ENCODE results near the gene INO80D.

DNA sequence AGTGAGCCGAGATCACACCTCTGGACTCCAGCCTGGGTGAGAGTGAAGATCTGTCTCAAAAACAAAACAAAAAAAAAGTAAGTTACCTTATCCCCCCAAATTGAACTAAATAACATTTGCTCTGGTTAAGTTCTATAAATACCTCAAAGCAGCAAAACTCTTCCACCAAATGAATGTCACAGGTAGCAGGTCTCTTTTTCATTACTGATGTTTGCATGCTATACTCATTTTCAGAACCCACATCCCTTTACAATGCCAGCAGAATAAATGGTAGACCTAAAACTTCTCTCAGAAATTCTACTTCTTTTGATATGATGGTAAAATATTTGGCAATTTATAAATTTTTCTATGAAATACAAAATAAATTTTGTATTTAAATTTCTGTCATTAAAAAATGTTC, 22.3 kb downstream of the INO80D start:
- TF ChIP-seq, protein P1, sequence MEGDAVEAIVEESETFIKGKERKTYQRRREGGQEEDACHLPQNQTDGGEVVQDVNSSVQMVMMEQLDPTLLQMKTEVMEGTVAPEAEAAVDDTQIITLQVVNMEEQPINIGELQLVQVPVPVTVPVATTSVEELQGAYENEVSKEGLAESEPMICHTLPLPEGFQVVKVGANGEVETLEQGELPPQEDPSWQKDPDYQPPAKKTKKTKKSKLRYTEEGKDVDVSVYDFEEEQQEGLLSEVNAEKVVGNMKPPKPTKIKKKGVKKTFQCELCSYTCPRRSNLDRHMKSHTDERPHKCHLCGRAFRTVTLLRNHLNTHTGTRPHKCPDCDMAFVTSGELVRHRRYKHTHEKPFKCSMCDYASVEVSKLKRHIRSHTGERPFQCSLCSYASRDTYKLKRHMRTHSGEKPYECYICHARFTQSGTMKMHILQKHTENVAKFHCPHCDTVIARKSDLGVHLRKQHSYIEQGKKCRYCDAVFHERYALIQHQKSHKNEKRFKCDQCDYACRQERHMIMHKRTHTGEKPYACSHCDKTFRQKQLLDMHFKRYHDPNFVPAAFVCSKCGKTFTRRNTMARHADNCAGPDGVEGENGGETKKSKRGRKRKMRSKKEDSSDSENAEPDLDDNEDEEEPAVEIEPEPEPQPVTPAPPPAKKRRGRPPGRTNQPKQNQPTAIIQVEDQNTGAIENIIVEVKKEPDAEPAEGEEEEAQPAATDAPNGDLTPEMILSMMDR (conservative IDR thresholded peaks at IDR 0.05 in 1 of 2, IDR thresholded peaks at IDR 0.05 in 1 of 2; ENCODE audit: low read depth in 1 of 2, low read length in 2 of 2), result no peak
- no peak for TF ChIP-seq EZH2 (IDR thresholded peaks at IDR 0.05; ENCODE audit: low read length, missing control alignments)

Data from fibroblast of lung (primary cell).